ENCODE results near the gene USP26. TPM values are rescaled to one million over a fixed set of nuclear protein-coding genes. Genes with fewer than 3 reads are reported as not detected.

Gene USP26
- total RNA-seq, 1 donor from 2014 or later = not detected

DNA sequence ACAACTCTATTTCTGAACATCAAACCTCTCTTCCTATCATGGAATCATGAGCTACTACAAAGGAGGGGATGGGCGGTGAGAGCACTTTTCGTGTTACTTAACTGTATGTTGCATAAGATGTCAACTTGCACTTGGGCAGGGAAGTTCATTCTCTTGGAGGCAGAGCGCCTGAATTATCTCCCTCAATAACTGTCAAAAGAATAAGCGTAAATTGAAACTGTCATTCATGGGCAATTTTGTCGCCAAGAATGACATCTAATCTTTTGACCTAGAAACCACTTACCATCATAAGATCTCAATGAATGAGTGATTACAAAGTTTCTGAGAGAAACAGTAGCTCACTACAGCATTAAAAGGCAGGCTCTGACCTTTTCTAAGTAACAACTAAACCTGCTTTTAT lies 23.5 kb upstream of the USP26 start:
- Histone ChIP-seq H3K36me3 (ENCODE audit: insufficient read depth, low read length) (no peaks in the 10 kb centered on the region), H3K4me2 (ENCODE audit: low read length) (no peak overlapping the region), H3K9ac (ENCODE audit: low read length) (no peak overlapping the region), H3K4me3 (ENCODE audit: insufficient read depth, low read depth, low read length) (no peak overlapping the region), H3K9me3 (ENCODE audit: insufficient read depth, low read depth, low read length) (no peaks in the 10 kb centered on the region), H2AFZ (ENCODE audit: low read depth, low read length) (no peak overlapping the region), H3K79me2 (ENCODE audit: insufficient read depth, low read length) (no peaks in the 10 kb centered on the region), H3K4me1 (ENCODE audit: insufficient read depth, low read length) (no peaks in the 10 kb centered on the region), H4K20me1 (ENCODE audit: insufficient read depth, low read length) (no peaks in the 10 kb centered on the region), H3K27ac (ENCODE audit: low read depth, low read length) (no peak overlapping the region), H3K27me3 (ENCODE audit: insufficient read depth, low read length) (no peaks in the 10 kb centered on the region)
- peak; percentile 17 for FAIRE-seq
- Mint-ChIP-seq H3K4me3 (ENCODE audit: unreplicated experiment) (no peak overlapping the region), H3K36me3 (ENCODE audit: low read depth, unreplicated experiment) (no peaks in the 10 kb centered on the region), H3K9me3 (ENCODE audit: unreplicated experiment) (no peaks in the 10 kb centered on the region), H3K27me3 (ENCODE audit: low read depth, unreplicated experiment) (no peaks in the 10 kb centered on the region), H3K4me1 (ENCODE audit: low read depth, unreplicated experiment) (no peaks in the 10 kb centered on the region), H3K27ac (ENCODE audit: unreplicated experiment) (no peak overlapping the region)
- no peak for DNase-seq (ENCODE audit: low read depth)
- no peak for TF ChIP-seq EZH2 (IDR thresholded peaks at IDR 0.05; ENCODE audit: insufficient read depth, low read length)
- TF ChIP-seq, protein P1, sequence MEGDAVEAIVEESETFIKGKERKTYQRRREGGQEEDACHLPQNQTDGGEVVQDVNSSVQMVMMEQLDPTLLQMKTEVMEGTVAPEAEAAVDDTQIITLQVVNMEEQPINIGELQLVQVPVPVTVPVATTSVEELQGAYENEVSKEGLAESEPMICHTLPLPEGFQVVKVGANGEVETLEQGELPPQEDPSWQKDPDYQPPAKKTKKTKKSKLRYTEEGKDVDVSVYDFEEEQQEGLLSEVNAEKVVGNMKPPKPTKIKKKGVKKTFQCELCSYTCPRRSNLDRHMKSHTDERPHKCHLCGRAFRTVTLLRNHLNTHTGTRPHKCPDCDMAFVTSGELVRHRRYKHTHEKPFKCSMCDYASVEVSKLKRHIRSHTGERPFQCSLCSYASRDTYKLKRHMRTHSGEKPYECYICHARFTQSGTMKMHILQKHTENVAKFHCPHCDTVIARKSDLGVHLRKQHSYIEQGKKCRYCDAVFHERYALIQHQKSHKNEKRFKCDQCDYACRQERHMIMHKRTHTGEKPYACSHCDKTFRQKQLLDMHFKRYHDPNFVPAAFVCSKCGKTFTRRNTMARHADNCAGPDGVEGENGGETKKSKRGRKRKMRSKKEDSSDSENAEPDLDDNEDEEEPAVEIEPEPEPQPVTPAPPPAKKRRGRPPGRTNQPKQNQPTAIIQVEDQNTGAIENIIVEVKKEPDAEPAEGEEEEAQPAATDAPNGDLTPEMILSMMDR (IDR thresholded peaks at IDR 0.05; ENCODE audit: insufficient read depth, low read depth, low read length) = no peak

DNA sequence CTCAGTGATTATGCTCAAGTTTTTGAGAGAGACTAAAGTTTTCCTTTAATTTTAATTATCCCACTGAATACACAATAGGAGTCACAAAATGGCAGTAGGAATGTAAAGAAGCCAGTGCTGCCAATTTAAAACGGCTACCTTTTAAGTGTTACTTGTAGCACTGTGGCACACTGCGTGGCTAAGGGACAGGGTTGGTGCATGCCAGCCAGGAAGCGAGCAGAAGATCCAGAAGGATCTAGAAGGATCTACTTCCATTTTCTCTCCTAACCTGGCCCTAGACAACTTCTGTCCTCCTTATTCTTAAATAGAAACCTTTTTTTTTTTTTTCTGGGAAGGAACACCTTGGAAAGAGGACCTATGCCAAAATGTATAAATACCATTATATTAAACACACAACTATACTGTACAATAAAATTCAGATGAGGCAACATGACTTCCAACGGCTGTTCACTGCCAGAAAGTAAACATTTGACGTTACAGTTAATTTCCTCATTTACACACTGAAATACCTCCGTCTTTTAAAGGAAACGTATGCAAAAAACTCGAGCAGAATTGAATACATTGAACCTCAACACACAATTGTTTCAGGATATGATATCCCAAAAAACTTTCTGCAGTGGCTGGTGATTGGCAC lies 2.7 kb downstream of the USP26 start:
- Histone ChIP-seq H3K9me3 (ENCODE audit: insufficient read depth, low read depth, low read length) (no peaks in the 10 kb centered on the region), H3K4me1 (ENCODE audit: insufficient read depth, low read length) (no peaks in the 10 kb centered on the region), H3K4me2 (ENCODE audit: low read length) (no peak overlapping the region), H3K4me3 (ENCODE audit: insufficient read depth, low read depth, low read length) (no peak overlapping the region), H4K20me1 (ENCODE audit: insufficient read depth, low read length) (no peaks in the 10 kb centered on the region), H3K36me3 (ENCODE audit: insufficient read depth, low read length) (no peaks in the 10 kb centered on the region), H3K9ac (ENCODE audit: low read length) (no peak overlapping the region), H2AFZ (ENCODE audit: low read depth, low read length) (no peak overlapping the region), H3K27me3 (ENCODE audit: insufficient read depth, low read length) (no peaks in the 10 kb centered on the region), H3K27ac (ENCODE audit: low read depth, low read length) (no peak overlapping the region), H3K79me2 (ENCODE audit: insufficient read depth, low read length) (no peaks in the 10 kb centered on the region)
- no peaks in the 10 kb centered on the region for H3K27me3 Mint-ChIP-seq (ENCODE audit: low read depth, unreplicated experiment)
- TF ChIP-seq, protein P1 (IDR thresholded peaks at IDR 0.05; ENCODE audit: insufficient read depth, low read depth, low read length) = no peak
- no peak for TF ChIP-seq EZH2 (IDR thresholded peaks at IDR 0.05; ENCODE audit: insufficient read depth, low read length)
- H3K4me1 Mint-ChIP-seq (ENCODE audit: low read depth, unreplicated experiment) = peaks cover 10% of the 10 kb centered on the region
- FAIRE-seq (peak; percentile 72), DNase-seq (ENCODE audit: low read depth) (no peak)
- H3K4me3 Mint-ChIP-seq (ENCODE audit: unreplicated experiment) = no peak overlapping the region
- no peak overlapping the region for H3K27ac Mint-ChIP-seq (ENCODE audit: unreplicated experiment)
- no peaks in the 10 kb centered on the region for H3K9me3 Mint-ChIP-seq (ENCODE audit: unreplicated experiment)
- no peaks in the 10 kb centered on the region for H3K36me3 Mint-ChIP-seq (ENCODE audit: low read depth, unreplicated experiment)

DNA sequence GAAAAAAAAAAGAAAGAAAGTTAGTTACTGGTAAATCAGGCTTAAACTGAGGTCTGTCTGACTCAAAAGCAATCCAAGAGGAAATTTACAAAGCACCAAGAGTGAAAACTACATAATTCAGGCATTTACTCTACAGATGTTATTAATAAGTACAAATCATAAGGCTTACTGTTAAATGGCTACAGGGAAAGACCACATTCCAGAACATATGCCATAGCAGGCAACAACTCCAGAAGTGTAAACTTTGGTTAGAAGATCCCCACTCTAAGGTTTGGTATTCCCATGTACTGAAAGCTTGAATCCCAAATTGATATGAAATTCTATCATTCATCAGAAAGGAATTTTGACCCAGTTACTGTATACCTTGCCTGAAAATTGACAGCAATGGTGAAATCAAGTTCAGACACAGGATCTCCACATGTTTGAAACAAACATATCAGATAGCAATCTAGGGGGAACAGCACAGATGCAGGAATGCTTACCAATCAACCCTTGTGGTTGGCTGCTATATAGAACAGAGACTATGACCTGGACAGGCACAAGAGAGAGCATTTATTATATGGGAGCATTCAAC lies 6.6 kb downstream of the USP26 start:
- Histone ChIP-seq H3K27ac (ENCODE audit: low read depth, low read length) (no peak overlapping the region), H3K9me3 (ENCODE audit: insufficient read depth, low read depth, low read length) (no peaks in the 10 kb centered on the region), H3K4me2 (ENCODE audit: low read length) (no peak overlapping the region), H3K4me3 (ENCODE audit: insufficient read depth, low read depth, low read length) (no peak overlapping the region), H3K79me2 (ENCODE audit: insufficient read depth, low read length) (no peaks in the 10 kb centered on the region), H3K4me1 (ENCODE audit: insufficient read depth, low read length) (no peaks in the 10 kb centered on the region), H3K36me3 (ENCODE audit: insufficient read depth, low read length) (no peaks in the 10 kb centered on the region), H4K20me1 (ENCODE audit: insufficient read depth, low read length) (no peaks in the 10 kb centered on the region), H2AFZ (ENCODE audit: low read depth, low read length) (no peak overlapping the region), H3K9ac (ENCODE audit: low read length) (no peak overlapping the region), H3K27me3 (ENCODE audit: insufficient read depth, low read length) (no peaks in the 10 kb centered on the region)
- Mint-ChIP-seq H3K36me3 (ENCODE audit: low read depth, unreplicated experiment) (no peaks in the 10 kb centered on the region), H3K27me3 (ENCODE audit: low read depth, unreplicated experiment) (no peaks in the 10 kb centered on the region), H3K4me3 (ENCODE audit: unreplicated experiment) (no peak overlapping the region), H3K4me1 (ENCODE audit: low read depth, unreplicated experiment) (peaks cover 10% of the 10 kb centered on the region), H3K9me3 (ENCODE audit: unreplicated experiment) (no peaks in the 10 kb centered on the region), H3K27ac (ENCODE audit: unreplicated experiment) (peak overlapping the region; percentile 31)
- FAIRE-seq = peak; percentile 86
- no peak for DNase-seq (ENCODE audit: low read depth)
- TF ChIP-seq, protein P1 (IDR thresholded peaks at IDR 0.05; ENCODE audit: insufficient read depth, low read depth, low read length) = no peak
- TF ChIP-seq EZH2 (IDR thresholded peaks at IDR 0.05; ENCODE audit: insufficient read depth, low read length) = no peak

Data from astrocyte (in vitro differentiated cells and primary cell).